ENCODE results near the gene KCNJ9.

Gene KCNJ9

DNA sequence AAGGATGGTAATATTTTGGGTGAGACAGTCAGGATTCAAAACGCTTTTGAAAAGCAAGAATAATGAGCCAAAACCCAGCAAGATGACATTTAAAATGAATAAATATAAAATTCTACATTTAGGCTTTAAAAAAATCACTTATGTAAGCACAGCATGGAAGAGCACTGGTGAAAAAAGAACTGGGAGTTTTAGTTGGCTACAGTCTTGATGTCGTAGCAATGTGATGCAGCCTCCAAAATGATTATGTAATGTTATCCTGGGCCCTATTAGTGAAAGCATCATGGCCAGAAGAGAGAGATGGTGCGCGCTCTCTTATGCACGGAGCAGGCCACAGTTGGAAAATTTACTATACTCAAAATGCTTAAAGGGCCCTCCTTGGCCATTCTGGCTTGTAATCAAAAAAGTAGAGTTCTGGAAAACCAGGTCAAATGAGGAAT lies 5.1 kb downstream of the KCNJ9 start:
- in situ Hi-C loops (cut with MboI; ENCODE audit: low sequenced_read_pairs): loop anchor here (10.0 kb wide), 1 partner anchor 152 kb away; no protein-coding TSS in a partner anchor
- no peak for DNase-seq (ENCODE audit: low spot score in 2 of 2)
- no peaks in the 10 kb centered on the region for H3K36me3 ChIP-seq (replicated peaks)
- no peaks in the 10 kb centered on the region for H3K9me3 ChIP-seq
- peaks cover 16% of the 10 kb centered on the region for H3K27me3 ChIP-seq (ENCODE audit: low read depth)
- H3K4me3 ChIP-seq: no peak overlapping the region
- no peaks in the 10 kb centered on the region for H3K4me1 ChIP-seq

DNA sequence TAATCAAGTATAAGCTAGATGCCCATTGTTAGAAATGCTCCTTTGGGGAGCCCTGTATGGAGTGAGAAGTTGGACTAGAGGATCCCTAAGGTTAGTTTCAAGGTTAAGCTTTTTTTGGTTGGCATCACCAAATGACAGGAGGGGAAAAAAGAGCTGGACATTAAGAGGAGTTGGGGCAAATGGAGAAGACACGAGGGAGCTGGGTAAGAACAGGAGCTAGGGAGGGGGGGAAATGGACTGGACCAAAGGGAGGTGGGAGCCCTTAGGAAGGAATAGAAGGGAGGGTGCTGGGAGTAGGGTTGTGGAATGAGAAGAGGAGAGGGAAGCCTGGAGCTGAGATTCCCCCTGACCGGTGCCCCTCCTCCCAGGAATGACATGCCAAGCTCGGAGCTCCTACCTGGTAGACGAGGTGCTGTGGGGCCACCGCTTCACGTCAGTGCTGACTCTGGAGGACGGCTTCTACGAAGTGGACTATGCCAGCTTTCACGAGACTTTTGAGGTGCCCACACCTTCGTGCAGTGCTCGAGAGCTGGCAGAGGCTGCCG lies 5.9 kb downstream of the KCNJ9 start:
- no peaks in the 10 kb centered on the region for H3K9me3 ChIP-seq
- in situ Hi-C loops (cut with MboI; ENCODE audit: low sequenced_read_pairs): loop anchor here (10.0 kb wide), 1 partner anchor 152 kb away; no protein-coding TSS in a partner anchor
- peaks cover 9% of the 10 kb centered on the region for H3K27me3 ChIP-seq (ENCODE audit: low read depth)
- no peak for DNase-seq (ENCODE audit: low spot score in 2 of 2)
- no peaks in the 10 kb centered on the region for H3K36me3 ChIP-seq (replicated peaks)
- no peak overlapping the region for H3K4me3 ChIP-seq
- no peaks in the 10 kb centered on the region for H3K4me1 ChIP-seq

DNA sequence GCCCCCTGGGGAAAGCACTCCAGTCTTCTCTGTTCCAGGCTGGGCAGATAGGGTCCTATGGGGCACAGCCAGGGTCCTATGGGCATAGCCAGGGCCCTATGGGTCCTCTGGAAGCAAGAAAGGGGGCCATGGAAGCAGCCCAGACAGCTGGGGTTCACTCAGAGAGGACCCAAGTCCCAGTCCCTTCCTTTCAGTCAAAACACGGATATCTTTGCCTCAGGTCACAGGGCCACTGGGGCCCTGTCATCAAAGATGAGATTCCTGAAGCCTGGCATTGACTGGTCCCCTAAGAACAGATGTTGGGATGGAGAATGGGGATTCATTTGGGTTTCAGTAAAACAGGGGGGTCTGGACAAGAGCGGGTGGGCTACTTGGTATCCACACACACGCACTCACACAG lies 8.5 kb downstream of the KCNJ9 start:
- Histone ChIP-seq H3K36me3 (replicated peaks) (no peaks in the 10 kb centered on the region), H3K27me3 (ENCODE audit: low read depth) (no peaks in the 10 kb centered on the region), H3K4me3 (no peak overlapping the region), H3K9me3 (no peaks in the 10 kb centered on the region), H3K4me1 (no peaks in the 10 kb centered on the region)
- DNase-seq (ENCODE audit: low spot score in 2 of 2): no peak
- in situ Hi-C loops (cut with MboI; ENCODE audit: low sequenced_read_pairs): loop anchor here (10.0 kb wide), 1 partner anchor 155 kb away; no protein-coding TSS in a partner anchor

DNA sequence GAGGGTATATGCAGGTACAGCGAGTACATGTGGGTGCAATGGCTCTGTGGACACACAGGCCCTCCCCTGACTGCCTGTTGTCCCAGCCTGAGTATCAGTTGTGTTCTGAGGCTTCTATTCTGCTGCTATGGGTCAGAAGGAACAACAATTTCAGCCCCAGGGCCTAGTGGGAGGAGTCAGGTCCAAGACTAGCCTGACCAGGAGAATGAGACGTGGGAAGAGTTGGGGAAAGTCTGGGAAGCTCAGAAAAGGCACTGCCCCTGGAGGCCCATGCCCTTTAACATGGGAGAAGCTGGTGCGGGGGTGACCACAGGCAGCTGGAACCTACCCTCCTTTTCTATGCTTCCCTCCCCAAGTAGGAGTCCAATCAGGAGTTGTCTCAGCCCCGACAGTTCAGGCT lies 9.4 kb downstream of the KCNJ9 start:
- no peak for DNase-seq (ENCODE audit: low spot score in 2 of 2)
- Histone ChIP-seq H3K4me3 (no peak overlapping the region), H3K4me1 (peaks cover 3% of the 10 kb centered on the region), H3K27me3 (ENCODE audit: low read depth) (no peaks in the 10 kb centered on the region), H3K9me3 (no peaks in the 10 kb centered on the region), H3K36me3 (replicated peaks) (no peaks in the 10 kb centered on the region)
- in situ Hi-C loops (cut with MboI; ENCODE audit: low sequenced_read_pairs): no loop called here

DNA sequence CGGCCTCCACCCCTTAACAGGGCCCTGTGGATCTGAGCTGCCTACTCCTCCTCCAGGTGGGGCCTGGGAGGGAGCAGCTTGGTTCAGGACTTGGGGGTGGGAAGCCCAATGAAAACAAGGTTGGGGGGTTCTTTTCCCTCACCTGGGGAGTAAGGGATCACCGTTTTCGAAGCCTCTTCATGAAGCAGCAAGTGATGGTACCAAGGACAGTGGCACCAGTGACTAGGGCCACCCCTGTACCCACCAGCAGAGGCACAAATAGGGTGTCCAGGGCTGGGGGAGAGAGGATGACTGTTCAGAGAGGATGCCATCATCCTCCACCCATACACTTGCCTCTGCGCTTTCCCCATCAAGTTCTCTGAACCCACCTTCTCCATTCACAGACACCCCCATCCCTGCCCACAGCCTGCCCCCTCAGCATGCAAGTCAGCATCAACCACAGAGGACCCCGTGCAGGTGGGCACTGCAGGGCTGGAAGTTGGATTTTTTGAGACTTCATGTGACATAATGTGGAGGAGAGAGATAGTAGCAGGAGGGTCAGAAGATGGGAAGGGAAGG lies 10.4 kb downstream of the KCNJ9 start:
- Histone ChIP-seq H3K27me3 (ENCODE audit: low read depth) (no peaks in the 10 kb centered on the region), H3K4me1 (peaks cover 13% of the 10 kb centered on the region), H3K4me3 (no peak overlapping the region), H3K36me3 (replicated peaks) (no peaks in the 10 kb centered on the region), H3K9me3 (no peaks in the 10 kb centered on the region)
- in situ Hi-C loops (cut with MboI; ENCODE audit: low sequenced_read_pairs): no loop called here
- DNase-seq (ENCODE audit: low spot score in 2 of 2): no peak

DNA sequence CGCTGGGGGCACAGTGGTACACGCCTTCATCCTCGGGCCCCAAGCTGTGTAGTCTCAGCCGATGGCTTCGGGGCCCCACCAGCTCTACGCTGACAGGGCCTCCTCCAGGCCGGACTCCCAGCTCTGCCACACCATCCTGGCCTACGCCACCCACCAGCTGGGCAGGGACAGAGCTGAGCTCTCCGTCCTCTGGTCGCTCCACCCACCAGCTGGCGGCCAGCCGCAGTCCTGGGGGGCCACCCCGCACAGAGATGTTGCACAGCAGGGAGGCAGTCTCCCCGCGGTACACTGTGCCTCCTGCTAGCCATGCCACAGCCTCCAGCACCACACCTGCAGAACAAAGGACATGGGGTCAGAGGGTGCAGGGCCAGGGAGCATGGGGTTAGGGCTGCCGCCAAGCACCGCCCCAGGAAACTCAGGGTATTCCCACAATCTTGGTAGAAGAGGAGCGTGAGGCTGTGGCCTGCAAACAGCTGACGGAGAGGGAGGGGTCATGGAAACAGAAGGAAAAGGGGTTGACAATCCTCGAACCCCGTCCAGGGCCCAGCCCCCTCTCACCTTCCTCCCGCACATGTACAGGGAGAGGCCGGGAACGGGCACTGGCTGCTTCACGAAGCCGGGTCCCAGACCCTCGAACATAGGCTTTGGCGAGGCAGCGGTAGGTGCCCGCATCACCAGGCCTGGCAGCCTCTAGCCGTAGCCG lies 11.2 kb downstream of the KCNJ9 start:
- in situ Hi-C loops (cut with MboI; ENCODE audit: low sequenced_read_pairs): no loop called here
- Histone ChIP-seq H3K4me3 (no peak overlapping the region), H3K27me3 (ENCODE audit: low read depth) (no peaks in the 10 kb centered on the region), H3K36me3 (replicated peaks) (no peaks in the 10 kb centered on the region), H3K4me1 (peaks cover 17% of the 10 kb centered on the region), H3K9me3 (no peaks in the 10 kb centered on the region)
- DNase-seq (ENCODE audit: low spot score in 2 of 2): no peak

DNA sequence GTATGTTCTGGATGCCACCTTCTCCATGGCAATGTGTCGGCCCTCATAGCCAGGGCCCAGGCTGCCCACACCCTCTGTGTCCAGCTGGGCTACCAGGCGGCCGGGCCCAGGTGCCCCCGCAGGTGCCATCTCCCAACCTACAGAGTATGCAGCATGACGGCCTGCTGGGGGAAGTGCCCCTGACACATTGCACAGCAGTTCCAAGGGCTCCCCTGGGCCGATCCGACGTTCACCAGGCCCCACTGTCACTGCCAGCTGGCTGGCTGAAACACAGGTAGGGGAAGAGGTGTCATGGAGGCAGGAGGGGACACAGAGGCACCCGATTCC lies 11.7 kb downstream of the KCNJ9 start:
- in situ Hi-C loops (cut with MboI; ENCODE audit: low sequenced_read_pairs): no loop called here
- no peak overlapping the region for H3K4me3 ChIP-seq
- no peaks in the 10 kb centered on the region for H3K36me3 ChIP-seq (replicated peaks)
- peaks cover 18% of the 10 kb centered on the region for H3K4me1 ChIP-seq
- DNase-seq (ENCODE audit: low spot score in 2 of 2): no peak
- no peaks in the 10 kb centered on the region for H3K27me3 ChIP-seq (ENCODE audit: low read depth)
- no peaks in the 10 kb centered on the region for H3K9me3 ChIP-seq

DNA sequence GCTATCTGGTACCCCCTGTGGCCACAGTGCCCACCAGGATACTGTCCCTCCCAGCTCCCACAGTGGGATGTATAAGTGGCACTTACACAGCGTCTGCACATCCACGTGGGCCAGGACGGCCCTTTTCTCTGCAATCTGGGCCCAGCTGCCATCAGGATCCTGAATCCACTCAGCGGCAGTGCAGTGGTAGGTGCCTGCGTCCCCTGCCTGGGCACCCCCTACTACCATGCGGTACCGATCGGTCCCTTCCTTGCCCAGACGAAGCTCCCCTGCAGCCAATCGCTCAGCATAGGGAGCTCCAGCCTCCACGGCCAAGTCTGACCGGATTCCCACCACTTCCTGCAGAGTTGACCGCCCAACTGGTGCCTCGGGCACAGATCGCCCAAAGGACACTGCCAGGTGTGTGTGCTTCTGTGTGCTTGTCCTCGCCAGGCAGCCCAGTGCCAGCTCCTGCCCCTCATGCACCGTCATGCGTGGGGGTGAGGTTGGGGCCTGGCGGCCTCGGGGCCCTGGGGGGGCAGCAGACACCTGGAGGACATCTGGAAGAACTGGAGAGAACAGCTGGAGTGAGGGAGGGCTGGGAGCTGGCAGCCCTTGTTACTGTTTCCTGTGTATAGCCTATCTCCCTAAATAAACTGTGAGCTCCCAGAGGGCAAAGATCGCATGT lies 12.4 kb downstream of the KCNJ9 start:
- DNase-seq (ENCODE audit: low spot score in 2 of 2): no peak
- Histone ChIP-seq H3K9me3 (no peaks in the 10 kb centered on the region), H3K4me3 (no peak overlapping the region), H3K4me1 (peaks cover 18% of the 10 kb centered on the region), H3K36me3 (replicated peaks) (no peaks in the 10 kb centered on the region), H3K27me3 (ENCODE audit: low read depth) (no peaks in the 10 kb centered on the region)
- in situ Hi-C loops (cut with MboI; ENCODE audit: low sequenced_read_pairs): no loop called here

DNA sequence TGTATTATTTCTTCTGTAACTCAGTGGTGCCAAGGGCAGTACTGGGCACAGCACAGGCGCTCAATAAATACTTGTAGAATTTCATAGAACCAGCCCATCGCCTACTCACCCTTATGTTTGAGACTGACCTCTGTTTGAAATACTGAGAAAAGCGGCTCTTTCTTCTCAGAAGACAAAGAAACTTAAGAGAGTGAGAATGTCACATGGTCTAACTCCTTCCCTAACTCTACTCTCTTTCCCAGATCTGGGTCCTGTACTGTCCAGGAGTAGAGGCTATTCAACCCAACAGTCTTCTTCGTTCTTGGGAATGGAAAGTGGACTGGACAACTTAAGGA lies 12.9 kb downstream of the KCNJ9 start:
- no peaks in the 10 kb centered on the region for H3K9me3 ChIP-seq
- H3K27me3 ChIP-seq (ENCODE audit: low read depth): no peaks in the 10 kb centered on the region
- DNase-seq (ENCODE audit: low spot score in 2 of 2): no peak
- in situ Hi-C loops (cut with MboI; ENCODE audit: low sequenced_read_pairs): no loop called here
- no peak overlapping the region for H3K4me3 ChIP-seq
- no peaks in the 10 kb centered on the region for H3K36me3 ChIP-seq (replicated peaks)
- peaks cover 20% of the 10 kb centered on the region for H3K4me1 ChIP-seq

DNA sequence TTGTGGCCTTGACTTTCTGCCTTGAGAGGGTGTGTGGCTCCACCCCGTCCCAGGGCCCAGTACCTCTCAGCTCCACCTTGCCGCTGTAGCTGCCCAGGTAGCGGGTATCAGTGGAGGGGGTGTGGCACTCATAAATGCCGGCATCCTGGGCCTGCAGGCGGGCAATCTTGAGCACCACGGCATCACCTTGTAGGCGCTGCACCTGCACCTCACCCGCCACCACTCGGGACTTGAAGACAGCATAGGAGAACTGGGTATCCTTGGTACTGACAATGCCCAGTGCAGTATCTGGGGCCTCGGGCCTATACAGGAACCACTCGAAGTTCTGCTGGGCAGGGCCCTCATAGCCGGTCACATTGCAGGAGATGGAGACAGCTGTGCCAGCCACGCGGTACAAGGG lies 13.5 kb downstream of the KCNJ9 start:
- in situ Hi-C loops (cut with MboI; ENCODE audit: low sequenced_read_pairs): no loop called here
- Histone ChIP-seq H3K27me3 (ENCODE audit: low read depth) (no peaks in the 10 kb centered on the region), H3K9me3 (no peaks in the 10 kb centered on the region), H3K4me1 (peaks cover 22% of the 10 kb centered on the region), H3K4me3 (no peak overlapping the region), H3K36me3 (replicated peaks) (no peaks in the 10 kb centered on the region)
- DNase-seq (ENCODE audit: low spot score in 2 of 2): no peak

DNA sequence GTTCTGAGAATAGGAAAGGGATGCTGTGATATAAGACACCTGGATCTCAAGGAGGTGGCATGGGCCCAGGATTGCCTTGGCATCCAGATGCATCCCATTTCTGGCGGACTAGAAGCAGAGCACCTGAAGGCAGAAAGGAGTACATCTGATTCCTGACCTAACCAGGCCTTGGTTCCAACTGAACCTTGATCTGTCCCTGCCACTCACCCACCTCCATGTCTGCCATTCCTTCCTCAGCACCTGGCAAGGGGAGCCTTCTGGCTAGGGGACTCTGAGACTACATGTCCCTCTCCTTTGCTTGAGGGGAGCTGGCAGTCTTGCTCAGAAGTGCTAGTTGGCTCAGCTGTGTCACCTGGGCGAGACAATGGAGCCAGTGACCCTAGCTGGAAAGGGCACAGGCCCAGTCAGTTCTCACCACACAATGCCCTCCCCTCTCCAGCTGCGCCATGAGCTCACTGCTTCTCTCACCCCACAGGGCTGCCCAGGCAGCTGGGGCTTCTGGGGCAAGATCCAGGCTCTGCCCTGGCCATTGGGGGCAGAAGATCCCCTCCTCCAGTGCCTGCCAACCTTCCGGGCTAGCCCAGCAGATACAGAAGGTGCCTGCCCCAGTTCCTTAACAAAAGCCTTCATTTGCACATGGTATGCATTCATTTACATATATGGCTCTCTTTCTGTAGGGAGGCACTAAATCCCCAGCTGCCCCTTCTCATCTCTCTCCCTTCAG lies 14.2 kb downstream of the KCNJ9 start:
- H3K9me3 ChIP-seq: no peaks in the 10 kb centered on the region
- H3K27me3 ChIP-seq (ENCODE audit: low read depth): no peaks in the 10 kb centered on the region
- H3K4me1 ChIP-seq: peaks cover 22% of the 10 kb centered on the region
- no peak overlapping the region for H3K4me3 ChIP-seq
- no peaks in the 10 kb centered on the region for H3K36me3 ChIP-seq (replicated peaks)
- in situ Hi-C loops (cut with MboI; ENCODE audit: low sequenced_read_pairs): no loop called here
- DNase-seq (ENCODE audit: low spot score in 2 of 2): peak; percentile 50 to 66

DNA sequence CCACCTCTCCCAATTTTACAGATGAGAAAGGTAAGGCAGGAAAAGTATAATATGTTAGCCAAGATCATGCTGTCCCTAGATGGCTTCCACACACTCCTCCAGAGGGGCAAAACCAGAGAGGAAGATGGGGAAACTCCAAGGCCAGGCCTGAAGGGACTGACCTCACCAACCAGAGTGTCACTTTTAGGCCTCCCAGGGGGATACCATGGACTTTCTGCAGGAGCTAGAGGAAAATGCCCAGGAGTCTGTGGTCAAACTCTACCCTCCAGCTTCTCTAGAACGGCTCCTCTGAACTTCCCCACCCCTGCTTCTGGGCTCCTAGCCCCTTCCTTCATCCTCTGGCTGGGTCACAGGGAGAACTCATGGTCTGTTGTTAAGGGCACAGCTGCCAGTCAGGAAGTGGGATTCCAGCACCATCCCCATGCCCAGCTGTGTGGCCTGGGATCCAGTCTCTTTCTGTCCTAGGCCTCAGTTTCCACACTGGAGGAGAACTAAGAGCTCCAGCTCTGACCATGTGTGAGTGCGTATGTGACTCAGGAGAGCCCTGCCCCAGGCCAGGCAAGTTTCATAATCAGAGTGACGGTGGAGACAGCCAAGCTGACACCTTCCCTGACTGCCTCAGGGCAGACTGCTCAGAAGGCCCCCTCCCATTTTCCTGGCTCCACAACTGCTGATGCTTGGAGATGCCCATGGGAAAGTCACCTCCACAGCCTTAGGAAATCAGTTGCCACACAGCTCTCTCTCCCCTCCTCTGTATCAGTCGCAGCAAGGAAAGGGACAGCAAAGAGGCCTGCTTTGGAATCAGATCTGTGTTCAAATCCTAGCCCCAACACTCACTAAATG lies 15.2 kb downstream of the KCNJ9 start:
- DNase-seq (ENCODE audit: low spot score in 2 of 2): peak in 1 of 2 experiments; percentile 25
- no peaks in the 10 kb centered on the region for H3K9me3 ChIP-seq
- no peak overlapping the region for H3K4me3 ChIP-seq
- H3K27me3 ChIP-seq (ENCODE audit: low read depth): no peaks in the 10 kb centered on the region
- no peaks in the 10 kb centered on the region for H3K36me3 ChIP-seq (replicated peaks)
- peaks cover 25% of the 10 kb centered on the region for H3K4me1 ChIP-seq
- in situ Hi-C loops (cut with MboI; ENCODE audit: low sequenced_read_pairs): no loop called here

Measured in HAP-1 (cell line).